HCEC 1CT (cell line): ENCODE results near the gene CRTAC1.

Experiments
- DNase-seq: peaks from one replicate; pipeline ENCODE4 v3.0.0-alpha.2; 2017

Gene CRTAC1

DNA sequence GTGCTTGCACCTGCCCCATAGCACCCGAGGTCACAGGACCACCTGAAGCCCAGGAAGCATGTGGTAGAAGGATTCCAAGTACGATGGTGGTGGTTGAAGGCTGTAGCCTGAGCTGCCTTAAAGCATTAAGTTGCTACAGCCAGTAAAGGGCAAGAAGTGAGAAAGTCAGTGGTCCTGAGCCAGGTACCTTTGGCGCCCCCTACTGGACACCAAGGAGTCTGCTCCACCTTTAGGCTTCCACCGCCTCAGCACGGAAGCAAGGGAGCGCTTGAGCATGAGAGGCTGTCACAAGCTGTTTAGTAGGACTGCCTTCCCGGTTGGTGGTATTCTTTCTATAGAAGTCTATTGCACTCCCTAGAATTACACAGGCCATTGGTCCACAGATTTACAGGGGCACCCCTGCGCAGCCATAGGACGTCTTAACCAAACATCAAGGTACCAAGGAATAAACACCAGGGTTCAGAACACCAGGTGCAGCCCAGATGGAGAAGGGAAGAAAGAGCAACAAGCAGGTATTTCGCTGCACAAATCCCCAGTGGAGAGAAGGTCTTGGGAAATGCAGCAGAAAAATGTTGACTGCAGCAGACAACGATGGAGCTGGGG is 2.2 kb downstream of the CRTAC1 start:
- peak; percentile 49 for DNase-seq

DNA sequence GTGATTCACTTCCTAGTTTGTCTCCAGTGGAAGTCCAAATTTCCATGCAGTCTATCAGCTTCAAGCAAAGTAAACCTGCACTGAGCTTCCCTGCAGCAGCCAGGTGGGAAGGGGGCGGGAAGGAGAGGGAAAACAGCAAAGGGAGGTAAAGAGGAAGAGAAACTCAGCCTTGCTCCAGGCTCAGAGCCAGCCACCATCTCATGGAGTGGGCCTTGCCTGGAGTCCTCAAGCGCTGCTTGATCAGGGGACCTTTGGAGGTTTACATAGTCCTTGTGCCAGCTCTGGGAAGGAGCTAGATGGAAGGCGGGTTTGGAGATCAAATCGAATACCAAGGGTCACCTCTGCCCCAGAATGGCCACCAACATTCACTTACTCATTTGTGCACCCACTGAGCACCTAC is 7.4 kb downstream of the CRTAC1 start:
- no peak for DNase-seq

DNA sequence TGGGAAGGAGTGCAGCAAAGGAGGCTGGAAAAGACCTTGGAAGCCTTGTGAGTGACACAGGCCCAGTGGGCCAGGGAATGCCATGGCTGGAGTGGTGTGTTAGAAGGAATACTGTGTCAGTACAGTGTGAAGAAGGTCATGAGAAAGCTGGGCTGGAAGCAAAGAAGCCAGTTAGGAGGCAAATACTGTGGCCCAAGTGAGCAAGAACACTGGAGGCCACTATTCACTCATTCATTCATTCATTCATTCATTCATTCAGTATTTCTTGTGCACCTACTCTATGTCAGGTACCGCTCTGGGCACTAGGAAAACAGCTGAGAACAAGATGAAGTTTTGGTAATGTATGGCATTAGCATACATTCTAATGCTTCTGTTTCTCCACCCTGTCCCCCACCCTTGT is 9.6 kb downstream of the CRTAC1 start:
- DNase-seq, result no peak

DNA sequence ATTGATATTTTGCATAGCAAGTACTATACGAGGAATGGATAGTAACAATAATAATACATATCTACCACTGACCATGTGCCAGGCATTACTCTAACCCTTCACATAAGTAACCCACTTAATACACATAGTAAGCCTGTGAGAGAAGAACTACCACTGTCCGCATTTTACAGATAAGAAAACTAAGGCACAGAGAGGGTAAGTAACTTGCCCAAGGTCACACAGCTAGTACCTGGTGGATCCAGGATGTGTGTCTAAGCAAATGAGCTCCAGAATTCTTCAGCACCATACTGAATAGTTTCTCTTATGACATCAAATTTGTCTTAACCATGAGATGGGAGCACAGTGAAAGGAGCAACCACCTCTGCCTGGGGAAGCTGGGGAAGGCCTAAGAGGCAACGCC is 10.2 kb downstream of the CRTAC1 start:
- no peak for DNase-seq

DNA sequence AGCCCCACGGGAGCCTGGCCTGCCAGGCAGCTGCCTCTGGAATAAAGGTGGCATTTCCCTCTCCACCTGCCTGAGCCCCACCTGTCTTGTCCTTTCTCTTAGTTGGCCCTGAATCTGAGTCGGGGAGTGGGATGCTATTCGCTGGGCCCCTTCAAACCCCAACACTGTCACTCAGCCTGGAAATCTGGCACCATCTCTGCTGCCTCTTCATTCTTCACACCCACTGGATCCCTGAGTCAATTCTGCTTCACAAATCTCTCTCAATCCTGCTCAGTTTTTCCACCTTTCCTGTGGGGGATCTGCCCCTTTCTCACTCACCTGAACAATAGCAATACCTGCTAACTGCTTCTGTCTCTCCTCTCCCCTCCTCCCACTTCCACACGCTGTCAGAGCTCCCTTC is 10.6 kb downstream of the CRTAC1 start:
- no peak for DNase-seq

DNA sequence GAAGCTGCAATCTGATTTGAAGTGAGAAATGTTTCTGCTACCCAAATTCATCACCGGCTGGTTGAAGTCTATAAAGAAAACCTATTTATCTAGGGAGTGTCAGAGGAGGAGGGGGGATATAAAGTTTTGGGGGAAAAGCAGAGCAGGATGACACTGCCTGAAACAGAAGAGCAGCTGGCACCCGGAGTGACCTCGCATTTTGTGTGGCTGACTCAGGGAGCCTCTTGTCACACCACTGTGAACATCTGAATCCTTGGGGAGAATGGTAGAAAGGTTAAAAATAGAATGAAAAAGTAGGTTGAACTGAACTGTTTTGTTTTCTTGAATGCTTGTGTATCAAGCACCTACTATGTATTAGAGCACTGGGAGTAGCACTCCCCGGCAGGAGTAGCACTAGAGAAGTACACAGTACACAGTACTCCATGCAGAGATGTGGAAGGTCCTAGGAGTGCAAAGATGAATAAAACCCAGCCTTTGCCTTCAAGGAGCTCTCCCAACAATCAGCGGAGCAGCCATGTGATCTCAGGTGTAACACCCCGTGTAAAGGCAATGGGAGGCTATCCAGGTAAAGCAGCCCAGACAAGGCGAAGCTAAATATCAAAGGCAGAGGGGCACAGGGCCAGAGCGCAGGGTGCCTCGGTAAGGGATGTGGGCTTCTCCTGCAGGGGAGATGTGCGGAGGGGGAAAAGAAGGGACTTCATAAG is 13.5 kb downstream of the CRTAC1 start:
- no peak for DNase-seq

DNA sequence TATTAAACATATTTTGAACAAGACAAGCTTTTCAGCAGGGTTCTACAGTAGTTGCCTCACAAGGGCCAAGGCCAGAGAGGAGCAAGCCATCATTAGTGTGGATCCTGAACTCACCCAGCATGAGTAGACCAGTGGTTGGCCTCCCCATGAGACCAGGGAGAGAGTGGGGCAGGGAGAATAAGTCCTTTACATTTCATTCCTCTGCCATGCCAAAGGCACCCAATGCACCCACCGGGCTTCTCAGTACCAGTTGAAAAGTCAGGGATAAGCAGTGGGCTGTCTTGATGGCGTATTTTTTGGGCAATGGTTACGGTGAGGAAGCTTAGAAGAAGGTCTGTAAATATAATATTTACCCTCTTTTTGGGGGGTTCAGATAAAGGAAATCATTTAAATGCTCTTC is 16.6 kb downstream of the CRTAC1 start:
- no peak for DNase-seq

DNA sequence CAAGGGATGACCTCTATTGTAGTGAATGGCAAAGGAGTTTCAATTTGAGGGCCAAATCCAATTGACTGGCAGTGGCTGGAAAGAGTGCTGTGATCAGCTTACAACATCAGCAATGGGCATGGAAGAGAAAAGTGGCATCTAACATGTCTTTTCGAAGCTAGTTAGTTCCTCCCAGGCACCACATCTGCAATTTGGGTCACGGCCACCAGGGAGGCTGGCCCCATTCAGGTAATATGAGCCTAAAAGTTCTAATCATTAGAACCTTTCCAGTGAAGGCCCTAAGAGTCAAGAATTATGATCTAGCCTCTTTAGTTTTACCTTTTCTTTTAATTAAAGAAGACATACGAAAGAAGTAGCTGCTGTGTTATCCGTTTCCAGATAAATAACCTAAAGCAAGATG is 17.3 kb downstream of the CRTAC1 start:
- DNase-seq, result no peak

DNA sequence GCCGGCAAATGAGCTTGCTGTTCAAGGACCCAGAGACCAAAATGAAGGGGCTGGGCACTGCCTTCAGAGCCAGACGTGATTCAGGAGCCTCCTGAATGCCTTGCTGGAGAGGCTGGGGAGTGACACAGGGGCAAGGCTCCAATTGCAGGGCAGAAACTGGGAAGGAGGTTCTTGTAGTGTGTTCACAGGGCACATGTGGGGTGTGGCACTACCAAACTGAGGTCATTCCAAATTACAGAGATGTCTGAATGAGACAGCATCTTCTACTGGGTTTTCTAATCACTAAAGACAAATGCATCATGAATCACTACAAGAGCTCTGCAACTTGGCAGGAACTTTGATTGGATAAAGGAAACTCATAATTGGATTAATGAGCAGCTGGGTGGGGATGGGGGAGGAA is 17.8 kb downstream of the CRTAC1 start:
- no peak for DNase-seq

DNA sequence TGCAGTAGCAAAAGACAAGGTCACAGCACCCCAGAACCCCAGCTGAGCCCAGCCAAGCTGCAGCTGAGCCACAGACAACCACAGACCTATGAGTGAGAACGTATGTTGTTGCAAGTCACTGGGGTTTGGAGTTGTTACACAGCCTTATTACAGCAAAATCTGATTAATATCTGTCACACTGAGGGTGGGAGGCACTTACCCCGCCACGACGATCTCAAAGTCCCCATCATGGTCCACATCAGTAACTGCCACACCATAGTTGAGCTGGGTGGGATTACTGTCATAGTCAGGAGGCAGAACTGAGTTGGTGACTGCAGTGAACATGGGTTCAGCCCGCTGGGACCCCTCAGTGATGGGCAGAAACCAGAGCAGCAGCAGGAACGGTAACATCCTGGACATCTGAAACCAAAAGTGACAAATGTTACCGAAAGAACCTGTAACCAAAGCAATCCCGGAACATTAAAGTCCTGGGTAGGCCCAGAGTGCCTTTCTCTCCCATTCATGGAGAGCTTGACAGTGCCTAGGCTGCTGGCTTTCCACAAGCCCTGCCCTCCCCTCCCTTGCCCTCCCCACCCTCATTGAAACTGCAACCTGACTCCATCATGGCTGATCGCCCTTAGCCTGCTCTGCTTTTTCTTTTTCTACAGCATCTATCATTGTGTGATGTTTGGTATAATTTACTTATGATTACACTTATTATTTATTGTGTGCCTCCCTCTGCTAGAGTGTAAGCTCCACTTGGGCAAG is 19.3 kb downstream of the CRTAC1 start:
- DNase-seq, result no peak

DNA sequence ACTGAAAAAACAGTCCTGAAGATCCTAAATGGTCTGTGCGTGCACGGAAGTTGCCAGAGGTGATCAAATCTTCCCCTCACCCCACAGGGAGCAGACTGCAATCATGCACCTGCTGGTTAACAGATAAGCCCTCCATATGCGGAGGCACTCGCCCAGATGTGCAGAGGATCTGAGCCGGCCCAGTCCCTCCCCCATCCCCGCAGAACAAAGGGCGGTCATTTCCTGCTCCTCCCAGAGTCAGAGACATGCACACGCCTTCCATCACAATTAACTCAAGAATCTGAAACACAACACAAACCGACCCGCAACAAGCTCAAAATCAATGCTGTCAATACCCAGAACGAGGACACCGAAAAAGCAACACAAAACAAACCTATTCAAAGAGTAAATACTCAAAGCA is 24.2 kb downstream of the CRTAC1 start:
- DNase-seq, result no peak

DNA sequence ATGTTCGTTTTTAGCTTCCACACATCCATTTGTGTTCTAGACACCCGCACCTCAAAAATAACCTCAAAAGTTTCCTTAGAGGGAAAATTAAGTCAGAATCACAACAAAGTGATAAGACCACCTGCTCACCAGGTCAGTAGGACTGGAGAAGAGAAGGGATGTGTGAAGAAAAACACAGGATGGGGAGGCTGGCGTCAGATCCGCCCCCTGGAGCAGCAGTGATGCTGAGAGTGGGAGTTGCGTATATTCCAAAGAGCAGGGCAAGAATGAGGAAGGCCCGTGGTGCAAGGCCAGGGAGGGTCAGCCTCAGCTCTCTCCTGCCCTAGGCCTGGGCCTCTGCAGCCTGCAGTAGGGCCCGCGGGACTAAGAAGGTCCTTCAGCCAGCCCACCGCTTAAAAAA is 28.7 kb downstream of the CRTAC1 start:
- no peak for DNase-seq

DNA sequence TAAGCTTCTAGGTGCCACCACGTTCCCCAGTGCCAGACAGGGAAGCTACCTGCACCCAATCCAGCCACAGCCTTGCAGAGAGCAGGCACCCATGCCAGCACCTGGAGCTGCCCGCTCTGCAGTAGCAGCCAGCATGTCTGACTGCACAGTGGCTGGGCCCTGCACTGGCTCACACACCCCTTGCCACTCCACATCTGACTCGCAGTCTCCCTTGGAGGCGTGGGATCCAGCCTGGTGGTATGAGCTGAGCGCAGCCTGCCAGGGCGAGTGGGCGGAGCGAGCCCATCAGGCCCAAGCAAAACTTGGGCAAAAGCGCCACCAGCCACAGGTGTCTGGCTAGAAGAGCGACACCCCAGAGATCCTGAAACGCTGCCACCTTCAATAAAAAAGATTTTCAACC is 30.1 kb downstream of the CRTAC1 start:
- no peak for DNase-seq

DNA sequence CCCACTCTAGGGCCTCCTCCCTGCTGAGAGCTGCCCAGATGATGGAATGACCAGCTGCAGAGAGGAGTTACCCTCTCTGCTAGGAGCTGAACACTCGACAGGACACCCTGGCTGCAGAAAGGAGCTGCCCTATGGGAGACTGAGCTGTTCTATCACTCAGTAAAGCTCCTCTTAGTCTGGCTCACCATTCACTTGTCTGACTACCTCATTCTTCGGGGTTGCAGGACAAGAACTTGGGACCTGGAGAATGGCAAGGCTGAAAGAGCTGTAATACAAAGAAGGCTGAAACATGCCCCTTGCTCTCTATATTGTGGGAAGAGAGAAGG is 30.5 kb downstream of the CRTAC1 start:
- no peak for DNase-seq

DNA sequence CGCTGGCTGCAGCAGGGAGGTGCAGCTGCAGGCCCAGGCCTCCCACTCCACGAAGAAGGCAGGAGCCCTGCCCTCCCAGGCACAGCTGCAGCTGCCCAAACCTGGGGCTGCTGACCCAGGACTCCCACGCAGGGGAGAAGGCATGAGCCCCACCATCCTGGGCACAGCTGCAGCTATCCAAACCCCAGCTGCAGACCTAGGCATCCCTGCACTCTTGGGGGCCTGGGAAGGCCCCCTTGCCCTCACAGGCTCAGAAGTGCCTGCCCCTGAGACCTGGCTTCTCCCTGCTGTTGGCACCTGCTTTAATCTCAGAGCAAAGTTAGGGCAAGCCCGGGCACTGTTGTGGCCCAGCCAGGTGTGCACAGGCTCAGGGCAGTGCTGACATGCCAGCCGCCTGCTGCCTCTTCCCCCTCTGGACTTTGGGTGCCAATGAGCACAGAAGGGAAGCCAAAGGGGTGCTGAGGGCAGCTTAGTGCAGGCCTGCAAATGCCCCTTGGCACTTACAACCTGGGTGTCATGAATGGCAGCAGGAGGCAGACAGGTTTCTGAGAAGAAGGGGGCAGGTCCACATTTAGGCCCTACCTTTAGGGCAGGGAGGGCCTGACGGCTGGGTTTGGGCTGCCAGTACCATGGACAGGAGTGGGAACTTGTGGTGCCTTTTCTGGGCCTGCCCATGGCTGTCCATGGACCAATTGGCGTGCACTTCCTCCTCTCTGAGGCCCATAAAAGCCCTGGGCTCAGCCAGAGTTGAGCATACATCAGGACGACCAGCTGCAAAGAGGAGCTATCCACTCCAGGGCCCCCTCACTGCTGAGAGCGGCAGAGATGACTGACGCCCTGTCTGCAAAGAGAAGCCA is 31.1 kb downstream of the CRTAC1 start:
- no peak for DNase-seq

DNA sequence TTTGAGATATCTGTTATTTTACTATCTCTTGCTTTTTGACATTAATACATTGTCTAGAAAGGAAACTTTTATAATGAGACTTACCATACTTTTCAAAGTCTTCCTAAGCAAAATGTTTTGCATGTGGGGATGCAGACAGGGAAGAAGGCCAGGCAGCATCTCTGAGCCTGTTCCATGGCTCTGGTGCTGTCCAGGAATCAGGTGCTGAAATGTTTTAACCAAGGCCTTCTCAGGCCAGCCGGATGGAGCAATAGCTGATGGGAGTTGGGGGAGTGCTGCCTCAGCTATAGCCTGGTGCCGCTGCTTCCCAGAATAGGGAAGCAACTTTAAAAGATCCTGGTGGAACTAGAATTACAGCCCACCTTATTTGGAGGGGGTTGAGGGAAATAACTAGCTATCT is 38.5 kb downstream of the CRTAC1 start:
- no peak for DNase-seq

DNA sequence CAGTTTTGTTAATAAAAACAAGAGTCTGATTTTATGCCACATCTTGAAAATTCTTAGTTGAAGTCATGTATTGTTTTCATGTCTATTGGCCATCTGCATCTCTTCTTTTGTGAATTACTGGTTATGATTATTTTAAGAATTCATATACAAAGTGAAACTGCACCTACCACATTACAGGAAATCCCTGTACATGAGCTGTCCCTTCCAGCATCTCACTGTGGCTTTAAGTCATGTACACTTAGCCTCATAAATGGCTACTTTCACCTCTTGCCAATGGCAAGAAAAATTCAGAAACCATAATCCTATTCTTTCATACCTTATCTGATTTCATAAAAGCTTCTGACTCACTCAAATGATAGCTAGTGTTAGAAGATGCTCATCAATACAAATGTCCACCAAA is 48.6 kb downstream of the CRTAC1 start:
- no peak for DNase-seq

DNA sequence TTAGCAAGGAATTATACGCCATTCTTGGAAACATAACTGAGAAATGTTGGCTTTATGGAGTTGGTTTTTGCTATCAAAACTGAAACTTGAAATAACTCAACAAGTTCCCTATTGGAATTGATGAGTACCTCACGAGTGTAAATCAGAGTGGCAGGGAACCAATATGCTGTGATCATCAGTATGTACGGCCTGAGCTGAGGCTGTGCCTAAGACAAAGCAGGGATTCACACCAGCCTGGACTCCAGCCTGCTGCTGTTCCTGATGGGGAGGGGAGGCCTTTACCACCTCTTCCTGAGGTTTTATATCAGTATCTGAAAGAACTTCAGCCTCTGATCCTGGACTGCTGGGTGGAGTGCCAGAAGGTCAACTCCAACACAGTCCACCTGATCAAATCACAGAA is 52.7 kb downstream of the CRTAC1 start:
- DNase-seq, result no peak

DNA sequence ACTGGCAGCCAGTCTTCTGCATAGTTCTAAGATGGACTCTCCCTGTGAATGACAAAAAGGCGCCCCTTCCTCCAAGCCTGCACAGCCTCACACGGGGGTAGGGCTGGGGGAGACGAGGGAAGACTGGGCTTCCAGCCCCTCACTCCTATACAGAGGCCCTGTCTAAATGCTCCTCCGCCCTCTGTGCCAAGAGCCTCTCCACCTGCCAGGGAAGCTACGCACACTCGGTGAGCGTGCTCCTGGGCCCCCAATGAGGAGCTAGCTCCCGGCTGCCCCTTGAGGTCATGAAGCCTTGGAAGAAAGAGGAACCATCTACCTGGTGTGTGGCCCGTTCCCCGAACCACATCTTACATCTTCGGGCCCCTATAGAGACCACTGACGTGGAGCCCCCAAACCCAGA is 54.8 kb downstream of the CRTAC1 start:
- no peak for DNase-seq

DNA sequence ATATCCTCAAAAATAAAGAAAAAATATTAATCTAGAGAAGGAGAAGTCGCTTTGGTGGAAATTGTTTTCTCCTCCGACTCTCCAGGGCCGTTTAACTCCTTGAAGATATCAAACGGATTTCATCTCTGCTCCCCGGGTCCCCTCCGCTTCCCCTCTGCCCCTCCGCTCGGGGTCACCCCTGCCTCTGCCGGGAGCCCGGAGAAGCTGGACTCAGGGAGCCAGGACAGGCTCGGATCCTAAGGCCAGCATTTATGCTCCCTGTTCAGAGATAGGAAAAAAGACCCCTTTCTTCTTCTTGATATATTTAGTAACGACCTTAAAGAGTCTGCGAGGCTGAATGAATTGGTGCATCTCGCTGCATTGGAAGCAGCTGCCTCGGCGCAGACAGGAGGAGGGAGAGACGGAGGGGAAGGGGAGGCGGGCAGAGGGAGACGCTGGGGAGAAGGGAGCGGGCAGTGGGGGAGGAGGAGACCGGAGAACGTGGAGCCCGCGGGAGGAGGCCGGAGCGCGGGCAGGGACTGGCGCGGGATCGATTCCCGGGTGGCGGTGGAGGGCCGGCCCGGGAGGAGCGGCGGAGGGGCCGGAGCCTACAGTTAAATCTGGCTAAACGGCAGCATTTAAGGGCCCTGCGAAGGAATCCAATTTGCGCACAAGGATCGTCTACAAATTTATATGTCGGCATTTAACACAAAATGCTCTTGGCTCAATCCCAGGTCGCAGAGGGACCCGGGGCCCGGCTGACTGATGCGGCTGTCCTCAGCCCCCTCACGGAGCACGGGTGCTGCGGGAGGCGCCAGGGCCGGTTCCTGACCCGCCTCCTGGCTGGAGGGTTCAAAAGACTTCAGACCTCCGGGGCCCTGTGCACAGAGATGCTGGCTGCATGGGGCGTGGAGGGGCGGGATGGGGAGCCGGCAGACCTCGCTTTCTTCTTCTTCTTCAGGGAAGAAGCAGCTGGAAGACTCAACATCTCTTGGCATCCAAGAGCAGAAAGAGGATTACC is 55.6 kb downstream of the CRTAC1 start:
- no peak for DNase-seq

DNA sequence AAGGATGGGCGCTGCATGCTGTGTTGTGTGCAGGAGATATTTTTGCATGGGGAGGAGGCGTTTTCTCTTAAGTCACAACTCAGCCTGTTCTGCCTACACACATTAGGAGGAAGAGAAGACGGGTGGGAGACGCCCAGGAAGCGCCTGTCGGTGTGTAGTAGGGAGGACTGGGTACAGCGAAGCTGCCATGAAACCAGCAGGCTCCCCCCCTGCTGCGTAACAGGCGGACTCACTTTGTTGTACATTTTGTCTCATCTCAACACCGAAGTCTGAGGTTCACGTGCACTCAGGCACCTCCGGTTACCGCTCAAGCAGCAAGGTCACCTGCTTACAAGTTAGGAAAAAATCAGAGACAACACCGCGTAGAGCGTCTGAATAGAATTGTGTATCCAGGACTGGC is 56.3 kb downstream of the CRTAC1 start:
- no peak for DNase-seq

DNA sequence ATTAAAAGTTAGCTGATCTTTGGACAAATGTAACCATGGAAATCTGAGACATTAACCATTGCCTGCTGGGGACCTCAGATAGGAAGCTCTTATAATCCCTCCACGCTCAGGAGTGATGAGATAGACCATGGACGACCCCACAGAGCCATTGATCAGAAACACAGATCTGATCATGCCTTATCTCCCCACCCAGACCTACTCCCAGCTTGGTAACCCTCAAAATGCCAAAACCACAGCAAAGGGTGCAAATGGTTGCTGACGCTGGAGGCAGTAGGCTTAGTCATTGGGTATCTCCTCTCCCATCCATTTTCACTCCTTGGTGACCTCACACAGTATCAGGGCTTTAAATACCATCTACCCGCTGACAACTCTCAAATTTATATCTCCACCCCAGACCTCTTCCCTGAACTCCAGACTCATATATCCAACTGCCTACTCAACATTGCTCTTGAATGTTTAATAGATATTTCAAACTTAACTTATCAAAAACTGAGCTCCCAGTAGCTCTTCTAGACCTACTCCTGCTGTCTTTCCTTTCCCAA is 60.8 kb downstream of the CRTAC1 start:
- DNase-seq, result no peak
